ENCODE measurements around the gene KLHL18. TPM values are rescaled to one million over a fixed set of nuclear protein-coding genes. Genes with fewer than 3 reads are reported as not detected.

KLHL18 gene
- total and polyA plus RNA-seq, 7 donors: 10.3 to 33.8 (median 12.7) TPM

DNA sequence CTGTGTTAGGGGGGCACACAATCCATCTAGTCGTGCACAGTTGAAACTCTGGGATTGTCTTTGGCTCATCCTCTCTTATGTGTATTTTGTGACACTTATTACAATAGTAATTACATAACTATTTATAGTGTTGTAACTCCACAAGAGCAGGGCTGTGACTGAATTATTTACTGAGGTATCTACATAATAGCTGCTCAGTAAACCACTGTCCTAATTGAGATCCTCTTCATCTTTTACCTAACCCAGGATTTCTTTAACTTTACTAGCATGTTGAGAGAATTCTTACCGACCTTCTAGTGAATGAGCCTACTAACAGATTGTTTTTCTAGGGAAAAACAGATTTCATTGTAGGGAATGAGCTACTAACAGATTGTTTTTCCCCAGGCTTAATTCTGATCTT, 11.1 kb downstream of the KLHL18 start:
- TF ChIP-seq CTCF (IDR thresholded peaks at IDR 0.05): no peak
- TF ChIP-seq POLR2A (IDR thresholded peaks at IDR 0.05): no peak
- TF ChIP-seq EP300 (IDR thresholded peaks at IDR 0.05): no peak
- no peak for TF ChIP-seq POLR2AphosphoS5 (IDR thresholded peaks at IDR 0.05)
- no peak for DNase-seq
- 90 to 96% methylated on average over 2 of the region's 2 CpGs for WGBS, 2 donors
- H3K4me3 ChIP-seq: no peak overlapping the region
- H3K4me1 ChIP-seq: peaks cover 0 to 15% (median 9%) of the 10 kb centered on the region in 4 donors
- H3K9me3 ChIP-seq: no peaks in the 10 kb centered on the region
- H3K27ac ChIP-seq: no peak overlapping the region
- intact Hi-C loops (cut with DNase I): no loop called here
- no peaks in the 10 kb centered on the region for H3K27me3 ChIP-seq
- peaks cover 0 to 21% (median 5%) of the 10 kb centered on the region in 4 donors for H3K36me3 ChIP-seq

GRCh38 chr3:47294392-47294791, 11.6 kb downstream of the KLHL18 start:
- intact Hi-C loops (cut with DNase I): no loop called here
- 87 to 92% methylated on average over 3 of the region's 3 CpGs for WGBS, 2 donors

GRCh38 chr3:47295322-47295721, 12.6 kb downstream of the KLHL18 start:
- peaks cover 0 to 15% (median 9%) of the 10 kb centered on the region in 4 donors for H3K4me1 ChIP-seq

More at GRCh38 chr3:47294392-47294791, 11.6 kb downstream of the KLHL18 start:
- H3K36me3 ChIP-seq: peaks cover 0 to 15% (median 3%) of the 10 kb centered on the region in 4 donors
- TF ChIP-seq CTCF (IDR thresholded peaks at IDR 0.05) (no peak), POLR2A (IDR thresholded peaks at IDR 0.05) (no peak), EP300 (IDR thresholded peaks at IDR 0.05) (no peak), POLR2AphosphoS5 (IDR thresholded peaks at IDR 0.05) (no peak)
- DNase-seq: no peak
- H3K4me1 ChIP-seq: peaks cover 0 to 15% (median 9%) of the 10 kb centered on the region in 4 donors
- H3K9me3 ChIP-seq: no peaks in the 10 kb centered on the region
- H3K27me3 ChIP-seq: no peaks in the 10 kb centered on the region
- H3K27ac ChIP-seq: no peak overlapping the region
- H3K4me3 ChIP-seq: no peak overlapping the region

DNA sequence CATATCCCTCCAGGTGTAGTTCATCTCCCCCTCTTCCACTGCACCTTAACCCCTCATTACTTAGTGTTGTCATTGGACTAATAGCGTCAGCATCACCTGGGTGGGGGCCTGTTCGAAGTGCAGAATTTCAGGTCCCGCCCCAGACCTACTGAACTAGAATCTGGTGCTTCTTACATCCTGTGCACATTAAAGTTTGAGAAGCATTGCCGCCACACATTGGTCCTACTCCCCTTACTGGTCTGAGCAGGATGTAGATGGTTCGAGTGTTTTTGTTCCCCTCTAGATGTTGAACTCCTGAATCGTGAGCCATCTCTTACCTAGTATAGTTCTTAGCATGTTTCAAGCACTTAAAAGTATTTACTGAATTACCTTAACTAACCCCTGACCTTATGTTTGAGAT, 13.2 kb downstream of the KLHL18 start:
- no peak for TF ChIP-seq CTCF (IDR thresholded peaks at IDR 0.05)
- no peak for TF ChIP-seq EP300 (IDR thresholded peaks at IDR 0.05)
- no peak for TF ChIP-seq POLR2AphosphoS5 (IDR thresholded peaks at IDR 0.05)
- TF ChIP-seq POLR2A (IDR thresholded peaks at IDR 0.05): no peak
- no peak for DNase-seq
- intact Hi-C loops (cut with DNase I): no loop called here
- Histone ChIP-seq H3K4me1 (peaks cover 0 to 15% (median 9%) of the 10 kb centered on the region in 4 donors), H3K27ac (no peak overlapping the region), H3K9me3 (no peaks in the 10 kb centered on the region), H3K27me3 (no peaks in the 10 kb centered on the region), H3K36me3 (peaks cover 0 to 3% (median 0%) of the 10 kb centered on the region in 4 donors), H3K4me3 (no peak overlapping the region)
- WGBS, 2 donors: 77 to 92% methylated on average over 6 of the region's 6 CpGs

More at GRCh38 chr3:47295322-47295721, 12.6 kb downstream of the KLHL18 start:
- Histone ChIP-seq H3K27me3 (no peaks in the 10 kb centered on the region), H3K4me3 (no peak overlapping the region), H3K27ac (no peak overlapping the region), H3K36me3 (peaks cover 0 to 9% (median 0%) of the 10 kb centered on the region in 4 donors), H3K9me3 (no peaks in the 10 kb centered on the region)
- intact Hi-C loops (cut with DNase I): no loop called here
- WGBS, 2 donors: 88 to 91% methylated on average over 2 of the region's 2 CpGs
- TF ChIP-seq CTCF (IDR thresholded peaks at IDR 0.05) (no peak), POLR2AphosphoS5 (IDR thresholded peaks at IDR 0.05) (no peak), POLR2A (IDR thresholded peaks at IDR 0.05) (no peak), EP300 (IDR thresholded peaks at IDR 0.05) (no peak)
- no peak for DNase-seq

All from sigmoid colon (tissue), 7 donors.